WERI-Rb-1 (cell line): ENCODE measurements around the gene LITAFD.
A peak's percentile ranks its signal among the peaks of the same experiment; 100 is the strongest.
"Not testable (repeated sequence)": the region's sequence is repeated elsewhere in the genome, so short reads cannot be mapped to it uniquely, and the experiment has no call there.

Experiments
- DNase-seq: peaks from one replicate; pipeline ENCODE4 v3.0.0-alpha.2; 2020
- H3K27ac ChIP-seq: fragments of 250-450 bp; sonication (Bioruptor Pico); 2 replicates; pipeline ENCODE4 v1.5.1; 2020; ENCODE audit warnings: mild to moderate bottlenecking, moderate library complexity
- H3K27me3 ChIP-seq: fragments of 250-450 bp; sonication (Bioruptor Pico); 2 replicates; pipeline ENCODE4 v1.5.1; 2021; ENCODE audit warnings: mild to moderate bottlenecking, low read depth, moderate library complexity; ENCODE audit not compliant: insufficient read depth, severe bottlenecking
- H3K36me3 ChIP-seq: fragments of 250-450 bp; sonication (Bioruptor Pico); 2 replicates; pipeline ENCODE4 v1.5.1; 2020; ENCODE audit warnings: mild to moderate bottlenecking, moderate library complexity
- H3K4me3 ChIP-seq: 2 replicates; pipeline ENCODE4 v1.5.1; 2011; ENCODE audit warnings: low read depth, mild to moderate bottlenecking, control low read depth, low read length
- H3K9me3 ChIP-seq: fragments of 250-450 bp; sonication (Bioruptor Pico); 2 replicates; pipeline ENCODE4 v1.5.1; 2021; ENCODE audit warnings: mild to moderate bottlenecking, moderate library complexity; ENCODE audit not compliant: severe bottlenecking
- TF ChIP-seq, protein P1 (sequence below): IDR thresholded peaks from 2 replicates; pipeline ENCODE4 v1.5.1; 2011; ENCODE audit warnings: low read depth, mild to moderate bottlenecking, control low read depth, inconsistent platforms, low read length

Gene LITAFD

DNA sequence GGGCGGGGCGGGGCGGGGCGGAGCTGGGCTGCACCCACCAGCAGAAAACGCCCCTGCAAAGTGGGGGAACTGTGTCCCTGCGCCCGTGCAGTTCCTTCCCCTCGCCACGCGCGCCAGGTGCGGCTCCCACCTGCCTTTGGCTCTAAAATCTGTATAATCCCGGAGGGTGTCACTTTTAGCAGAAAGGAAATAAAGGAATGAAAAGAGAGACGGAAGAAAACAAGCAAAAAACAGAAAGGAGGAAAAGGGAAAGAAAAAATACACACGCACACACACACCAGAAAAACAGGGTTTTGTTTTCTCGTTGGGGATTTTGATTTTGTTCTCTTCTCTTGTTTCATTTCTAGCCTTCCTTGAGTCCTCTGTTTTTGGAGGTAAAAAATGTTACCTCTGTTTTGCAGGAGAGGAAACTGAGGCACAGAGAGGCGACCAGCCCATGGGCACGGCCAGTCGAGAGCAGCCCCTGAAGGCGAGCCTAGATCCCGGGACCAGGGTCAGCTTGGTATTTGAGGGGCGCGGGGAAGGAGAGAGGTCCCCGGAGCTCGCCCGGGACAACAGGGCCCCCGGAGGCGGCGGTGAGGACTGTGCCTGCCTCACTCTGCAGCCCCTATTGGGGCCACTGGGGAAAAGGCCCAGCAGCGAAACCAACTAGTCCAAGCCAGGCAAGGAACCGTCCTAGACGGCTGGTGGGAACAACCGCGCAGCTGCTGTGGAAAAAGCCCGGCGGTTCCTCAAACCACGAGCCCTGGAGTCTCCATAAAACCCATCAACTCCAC is 12.8 kb upstream of the LITAFD start:
- DNase-seq, result peak; percentile 57
- Histone ChIP-seq H3K27me3 (no peaks in the 10 kb centered on the region), H3K27ac (peak overlapping the region; percentile 78), H3K36me3 (peaks cover 34% of the 10 kb centered on the region), H3K4me3 (peak overlapping the region; percentile 46), H3K9me3 (no peaks in the 10 kb centered on the region)
- TF ChIP-seq, protein P1, sequence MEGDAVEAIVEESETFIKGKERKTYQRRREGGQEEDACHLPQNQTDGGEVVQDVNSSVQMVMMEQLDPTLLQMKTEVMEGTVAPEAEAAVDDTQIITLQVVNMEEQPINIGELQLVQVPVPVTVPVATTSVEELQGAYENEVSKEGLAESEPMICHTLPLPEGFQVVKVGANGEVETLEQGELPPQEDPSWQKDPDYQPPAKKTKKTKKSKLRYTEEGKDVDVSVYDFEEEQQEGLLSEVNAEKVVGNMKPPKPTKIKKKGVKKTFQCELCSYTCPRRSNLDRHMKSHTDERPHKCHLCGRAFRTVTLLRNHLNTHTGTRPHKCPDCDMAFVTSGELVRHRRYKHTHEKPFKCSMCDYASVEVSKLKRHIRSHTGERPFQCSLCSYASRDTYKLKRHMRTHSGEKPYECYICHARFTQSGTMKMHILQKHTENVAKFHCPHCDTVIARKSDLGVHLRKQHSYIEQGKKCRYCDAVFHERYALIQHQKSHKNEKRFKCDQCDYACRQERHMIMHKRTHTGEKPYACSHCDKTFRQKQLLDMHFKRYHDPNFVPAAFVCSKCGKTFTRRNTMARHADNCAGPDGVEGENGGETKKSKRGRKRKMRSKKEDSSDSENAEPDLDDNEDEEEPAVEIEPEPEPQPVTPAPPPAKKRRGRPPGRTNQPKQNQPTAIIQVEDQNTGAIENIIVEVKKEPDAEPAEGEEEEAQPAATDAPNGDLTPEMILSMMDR, result peak; percentile 29; the same call in 1 of the 2 replicates

DNA sequence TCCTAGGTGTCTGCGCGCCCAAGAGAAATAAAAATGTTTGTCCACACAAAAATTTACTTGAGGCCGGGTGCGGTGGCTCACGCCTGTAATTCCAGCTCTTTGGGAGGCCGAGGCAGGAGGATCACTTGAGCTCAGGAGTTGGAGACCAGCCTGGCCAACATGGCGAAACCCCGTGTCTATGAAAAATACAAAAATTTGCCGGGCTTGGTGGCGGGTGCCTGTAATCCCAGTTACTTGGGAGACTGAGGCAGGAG is 12.2 kb upstream of the LITAFD start:
- H3K27me3 ChIP-seq, H3K9me3 ChIP-seq, DNase-seq, H3K27ac ChIP-seq, H3K4me3 ChIP-seq: not testable (repeated sequence)
- H3K36me3 ChIP-seq, result peaks cover 29% of the 10 kb centered on the region

DNA sequence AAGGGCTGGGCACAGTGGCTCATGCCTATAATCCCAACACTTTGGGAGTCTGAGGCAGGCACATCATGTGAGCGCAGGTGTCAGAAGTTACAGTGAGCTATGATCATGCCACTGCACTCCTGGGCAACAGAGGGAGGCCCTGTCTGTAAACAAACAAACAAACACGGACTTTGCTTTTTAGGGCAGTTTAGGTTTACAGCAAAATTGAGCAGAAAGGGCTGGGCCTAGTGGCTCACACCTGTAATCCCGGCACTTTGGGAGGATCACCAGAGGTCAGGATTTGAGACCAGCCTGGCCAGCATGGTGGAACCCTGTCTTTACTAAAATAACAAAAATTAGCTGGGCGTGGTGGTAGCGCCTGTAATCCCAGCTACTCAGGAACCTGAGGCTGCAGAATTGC is 10.1 kb upstream of the LITAFD start:
- peaks cover 13% of the 10 kb centered on the region for H3K36me3 ChIP-seq
- H3K27me3 ChIP-seq, result no peaks in the 10 kb centered on the region
- H3K27ac ChIP-seq, result no peak overlapping the region
- TF ChIP-seq, protein P1, result no peak
- DNase-seq, result no peak
- H3K9me3 ChIP-seq, result no peaks in the 10 kb centered on the region
- H3K4me3 ChIP-seq, result no peak overlapping the region

DNA sequence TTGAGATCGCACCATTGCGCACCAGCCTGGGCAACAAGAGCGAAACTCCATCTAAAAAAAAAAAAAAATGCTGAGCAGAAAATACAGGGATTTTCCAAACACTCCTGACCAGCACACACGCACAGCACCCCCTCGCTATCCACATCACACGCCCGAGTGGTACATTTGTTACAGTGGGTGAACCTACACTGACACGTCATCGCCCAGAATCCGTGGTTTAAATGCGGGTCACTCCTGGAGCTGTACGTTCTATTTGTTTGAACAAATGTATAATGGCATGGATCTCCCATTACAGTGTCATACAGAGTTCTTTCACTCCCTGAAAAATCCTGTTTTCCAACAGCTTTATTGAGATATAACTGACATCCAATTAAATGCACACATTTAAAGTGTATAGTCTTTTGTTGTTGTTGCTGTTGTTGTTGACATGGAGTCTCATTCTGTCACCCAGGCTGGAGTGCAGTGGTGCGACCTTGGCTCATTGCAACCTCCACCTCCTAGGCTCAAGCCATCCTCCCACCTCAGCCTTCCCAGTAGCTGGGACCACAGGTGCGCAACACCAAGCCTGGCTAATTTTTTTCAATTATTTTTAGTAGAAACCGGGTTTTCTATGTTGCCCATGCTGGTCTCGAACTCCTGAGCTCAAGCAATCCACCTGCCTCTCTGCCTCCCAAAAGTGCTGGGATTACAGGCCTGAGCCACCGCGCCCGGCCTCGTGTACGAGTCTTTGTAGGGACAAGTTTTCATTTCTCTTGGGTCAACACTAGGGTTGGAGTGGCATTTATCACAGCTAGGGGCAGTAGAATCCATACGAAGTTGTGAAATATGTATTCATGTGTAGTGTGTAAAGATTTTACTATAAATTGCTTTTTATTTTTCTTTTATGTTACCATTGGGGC is 8.9 kb upstream of the LITAFD start:
- Histone ChIP-seq H3K27ac (no peak overlapping the region), H3K4me3 (no peak overlapping the region), H3K9me3 (no peaks in the 10 kb centered on the region), H3K27me3 (no peaks in the 10 kb centered on the region), H3K36me3 (peaks cover 3% of the 10 kb centered on the region)
- DNase-seq, result no peak
- TF ChIP-seq, protein P1, result no peak

DNA sequence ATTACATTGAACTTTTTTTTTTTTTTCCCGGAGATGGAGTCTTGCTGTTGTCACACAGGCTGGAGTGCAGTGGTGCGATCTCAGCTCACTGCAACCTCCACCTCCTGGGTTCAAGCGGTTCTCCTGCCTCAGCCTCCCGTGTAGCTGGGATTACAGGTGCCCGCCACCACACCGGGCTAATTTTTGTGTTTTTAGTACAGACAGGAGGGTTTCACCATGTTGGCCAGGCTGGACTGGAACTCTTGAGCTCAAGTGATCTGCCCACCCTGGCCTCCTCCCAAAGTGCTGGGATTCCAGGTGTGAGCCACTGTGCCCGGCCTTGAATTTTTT is 8.3 kb upstream of the LITAFD start:
- not testable (repeated sequence) for H3K9me3 ChIP-seq, H3K36me3 ChIP-seq, H3K4me3 ChIP-seq, H3K27me3 ChIP-seq, DNase-seq, H3K27ac ChIP-seq

DNA sequence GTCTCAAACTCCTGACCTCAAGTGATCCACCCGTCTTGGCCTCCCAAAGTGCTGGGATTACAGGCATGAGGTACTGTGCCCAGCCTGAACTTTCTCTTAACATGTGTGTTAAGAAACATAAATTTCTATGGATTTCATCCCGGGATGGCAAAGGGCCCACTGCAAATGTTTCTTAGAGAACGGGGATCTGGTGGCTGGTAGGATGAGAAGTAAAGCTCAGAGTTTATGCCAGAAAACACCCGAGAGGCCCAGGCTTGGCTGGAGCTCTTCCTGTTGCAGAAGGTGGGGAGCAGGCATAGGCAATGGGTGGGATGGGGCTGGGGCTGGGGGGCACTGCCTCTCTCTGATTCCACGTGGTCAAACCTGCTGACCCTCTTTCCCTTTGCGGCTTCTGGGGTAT is 7.8 kb upstream of the LITAFD start:
- H3K4me3 ChIP-seq, result no peak overlapping the region

DNA sequence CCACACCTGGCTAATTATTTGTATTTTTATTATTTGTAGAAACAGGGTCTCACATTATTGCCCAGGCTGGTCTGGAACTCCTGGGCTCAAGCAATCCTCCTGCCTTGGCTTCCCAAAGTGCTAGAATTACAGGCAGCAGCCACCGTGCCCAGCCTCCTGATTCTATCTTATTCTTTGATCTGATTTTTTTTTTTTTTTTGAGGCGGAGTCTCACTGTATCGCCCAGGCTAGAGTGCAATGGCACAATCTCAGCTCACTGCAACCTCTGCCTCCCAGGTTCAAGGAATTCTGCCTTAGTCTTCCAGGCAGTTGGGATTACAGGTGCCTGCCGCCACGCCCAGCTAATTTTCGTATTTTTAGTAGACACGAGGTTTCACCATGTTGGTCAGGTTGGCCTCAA is 6.8 kb upstream of the LITAFD start:
- H3K9me3 ChIP-seq, H3K36me3 ChIP-seq, H3K27ac ChIP-seq, DNase-seq, H3K27me3 ChIP-seq, H3K4me3 ChIP-seq: not testable (repeated sequence)

More for the DNA sequence above, 7.8 kb upstream of the LITAFD start:
- Histone ChIP-seq H3K27ac (no peak overlapping the region), H3K27me3 (no peaks in the 10 kb centered on the region), H3K36me3 (no peaks in the 10 kb centered on the region), H3K9me3 (no peaks in the 10 kb centered on the region)
- DNase-seq, result no peak
- TF ChIP-seq, protein P1, result no peak
